ENCODE results near the gene TBC1D14. TPM values are rescaled to one million over a fixed set of nuclear protein-coding genes. Genes with fewer than 3 reads are reported as not detected.
"Not testable (repeated sequence)": the region's sequence is repeated elsewhere in the genome, so short reads cannot be mapped to it uniquely, and the experiment has no call there.

The TBC1D14 gene
- total and polyA plus RNA-seq, 5 experiments from 2014 or later, result 34.8 to 78.2 (median 47.0) TPM

DNA sequence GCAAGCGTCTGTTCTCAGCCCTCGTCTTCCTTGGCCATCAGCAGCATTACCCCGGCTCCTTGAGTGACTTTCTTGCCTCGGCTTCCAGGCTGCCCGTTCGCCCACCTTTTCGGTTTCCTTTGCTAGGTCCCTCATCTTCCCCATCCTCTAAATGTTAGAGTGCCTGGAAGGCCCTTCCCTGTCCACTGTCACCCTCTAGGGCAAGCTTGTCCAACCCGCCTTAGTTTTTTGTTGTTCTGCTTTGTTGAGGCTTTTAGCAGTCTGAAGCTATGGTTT, 62.7 kb downstream of the TBC1D14 start:
- Mint-ChIP-seq H3K4me1 (peaks cover 9 to 50% (median 22%) of the 10 kb centered on the region in 4 donors), H3K4me3 (no peak overlapping the region), H3K36me3 (peaks cover 0 to 40% (median 1%) of the 10 kb centered on the region in 3 donors), H3K9me3 (no peaks in the 10 kb centered on the region), H3K27me3 (no peaks in the 10 kb centered on the region), H3K27ac (peak overlapping the region in 3 of 10 donors; percentile 49 to 88 (median 72))
- POLR2A ChIA-PET, result interaction anchor here (0.5 kb wide), 1 partner anchor 332 kb away, joined by 7 read pairs; no protein-coding TSS in a partner anchor
- ATAC-seq, result no peak
- DNase-seq, result no peak

DNA sequence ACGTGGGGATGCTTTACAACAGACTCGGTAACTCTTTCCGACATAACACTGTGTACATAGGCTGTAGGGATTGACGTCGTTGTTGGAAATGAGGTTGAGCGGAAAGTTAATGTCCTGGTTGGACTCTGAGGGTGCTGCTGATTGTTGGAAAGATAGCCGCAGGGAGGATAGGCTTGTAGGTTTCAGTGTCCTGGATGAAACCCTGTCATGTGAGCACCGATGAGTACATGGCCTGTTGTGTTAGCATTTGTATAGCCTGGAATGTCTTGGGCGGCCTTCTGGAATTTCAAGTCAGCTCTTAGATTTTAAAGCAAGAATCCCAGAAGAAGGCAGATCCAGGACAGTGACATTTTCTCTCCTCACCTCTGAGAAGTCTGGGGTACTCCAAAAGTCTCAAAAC, 63.3 kb downstream of the TBC1D14 start:
- Mint-ChIP-seq H3K27ac (peak overlapping the region in 8 of 10 donors; percentile 61 to 88 (median 73)), H3K27me3 (no peaks in the 10 kb centered on the region), H3K36me3 (peaks cover 0 to 35% (median 0%) of the 10 kb centered on the region in 3 donors), H3K4me1 (peaks cover 9 to 50% (median 22%) of the 10 kb centered on the region in 4 donors), H3K9me3 (no peaks in the 10 kb centered on the region), H3K4me3 (no peak overlapping the region)
- no peak for ATAC-seq
- POLR2A ChIA-PET, result no interaction called here
- DNase-seq, result no peak

DNA sequence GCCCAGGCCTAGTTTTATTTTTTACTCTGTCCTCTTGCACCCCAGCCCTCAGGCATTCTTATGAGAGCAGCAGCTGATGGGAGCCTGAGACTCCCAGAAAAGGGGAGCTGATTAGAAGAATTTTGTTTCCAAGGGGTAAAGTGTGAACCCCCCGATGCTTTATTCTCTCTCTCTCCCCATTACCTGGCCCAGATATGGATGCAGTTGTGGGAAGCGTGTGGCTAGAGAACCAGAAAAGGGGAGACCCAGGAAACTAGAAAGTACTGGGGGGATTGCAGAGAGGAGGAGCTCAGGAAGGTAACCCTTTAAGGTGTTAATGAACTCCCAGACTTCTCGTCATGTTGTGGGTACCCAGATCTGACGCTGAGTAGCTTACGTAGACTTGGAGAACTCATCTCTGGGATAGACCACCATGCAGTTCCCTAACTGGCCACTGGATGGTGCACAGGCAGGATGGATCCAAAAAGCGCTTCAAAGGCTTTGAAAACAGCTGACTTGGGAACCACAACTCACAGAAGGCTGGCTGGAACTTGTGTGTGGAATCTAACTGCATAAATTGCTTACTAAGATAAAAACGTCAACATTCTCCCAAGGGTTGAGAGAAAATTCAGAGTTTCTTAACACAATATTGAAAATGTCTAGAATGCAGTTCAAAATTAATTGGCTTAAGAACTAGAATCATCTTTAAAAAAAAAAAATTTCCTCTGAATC, 64.7 kb downstream of the TBC1D14 start:
- H3K4me1 Mint-ChIP-seq, result peaks cover 15 to 44% (median 21%) of the 10 kb centered on the region in 4 donors
- peak overlapping the region in 1 of 10 donors; percentile 15 for H3K4me3 Mint-ChIP-seq
- H3K27ac Mint-ChIP-seq, result peak overlapping the region in 9 of 10 donors; percentile 34 to 84 (median 67)
- peaks cover 0 to 26% (median 3%) of the 10 kb centered on the region in 3 donors for H3K36me3 Mint-ChIP-seq
- DNase-seq (peak; percentile 61 to 89 (median 76)), ATAC-seq (peak; percentile 95 to 96)
- H3K27me3 Mint-ChIP-seq, result no peaks in the 10 kb centered on the region
- H3K9me3 Mint-ChIP-seq, result no peaks in the 10 kb centered on the region
- POLR2A ChIA-PET, result interaction anchor here (0.6 to 1.5 kb wide), 5 partner anchors 12 to 72 kb away, joined by 3 to 10 read pairs (median 5); no protein-coding TSS in a partner anchor

GRCh38 chr4:6977846-6978245, 68.2 kb downstream of the TBC1D14 start:
- Mint-ChIP-seq H3K4me1 (peaks cover 18 to 41% (median 28%) of the 10 kb centered on the region in 4 donors), H3K36me3 (peaks cover 0 to 11% (median 7%) of the 10 kb centered on the region in 3 donors)
- ATAC-seq, H3K27me3 Mint-ChIP-seq, H3K9me3 Mint-ChIP-seq, H3K4me3 Mint-ChIP-seq, DNase-seq, H3K27ac Mint-ChIP-seq, POLR2A ChIA-PET: not testable (repeated sequence)

DNA sequence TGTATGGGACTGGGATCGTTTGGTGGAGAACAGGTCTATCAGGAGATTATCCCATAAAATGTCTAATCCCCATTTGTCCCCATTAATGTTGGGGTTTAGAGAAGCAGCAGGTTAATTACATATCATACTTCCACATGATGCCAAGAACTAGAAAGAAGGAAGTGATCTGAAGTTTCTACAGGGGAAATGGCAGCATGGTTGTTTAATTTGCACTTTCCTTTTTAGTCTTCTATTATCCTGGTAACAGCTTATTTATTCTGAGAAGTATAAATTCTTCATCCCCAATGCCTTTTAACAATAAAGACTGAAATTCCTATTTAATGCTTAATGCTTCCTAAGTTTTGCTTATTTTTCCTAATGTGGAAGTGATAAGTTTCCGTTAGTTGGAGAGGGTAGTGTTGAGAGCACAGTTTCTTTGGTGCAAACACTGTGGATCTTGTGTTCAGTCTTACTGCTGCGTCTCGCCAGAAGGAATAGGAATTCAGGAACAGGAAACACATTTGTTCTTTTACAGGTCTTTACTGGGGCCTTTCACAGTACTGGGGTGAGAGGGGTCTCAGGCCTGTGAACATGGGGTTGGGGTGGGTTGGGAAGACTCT, 74.0 kb downstream of the TBC1D14 start:
- Mint-ChIP-seq H3K27ac (peak overlapping the region in 8 of 10 donors; percentile 14 to 94 (median 48)), H3K9me3 (no peaks in the 10 kb centered on the region), H3K4me1 (peaks cover 22 to 68% (median 60%) of the 10 kb centered on the region in 4 donors), H3K27me3 (no peaks in the 10 kb centered on the region), H3K4me3 (peak overlapping the region in 2 of 10 donors; percentile 3 to 4), H3K36me3 (peaks cover 0 to 13% (median 5%) of the 10 kb centered on the region in 3 donors)
- ATAC-seq (no peak), DNase-seq (no peak)
- POLR2A ChIA-PET, result interaction anchor here (1.0 kb wide), 1 partner anchor 87 kb away, joined by 3 read pairs; no protein-coding TSS in a partner anchor

- Mint-ChIP-seq H3K36me3 (peaks cover 0 to 10% (median 4%) of the 10 kb centered on the region in 3 donors), H3K9me3 (no peaks in the 10 kb centered on the region), H3K27me3 (no peaks in the 10 kb centered on the region), H3K4me3 (peak overlapping the region; percentile 70 to 98 (median 94)), H3K27ac (peak overlapping the region; percentile 70 to 99 (median 95)), H3K4me1 (peaks cover 30 to 74% (median 67%) of the 10 kb centered on the region in 4 donors)
- POLR2A ChIA-PET, result interaction anchor here (0.6 to 0.9 kb wide), 2 partner anchors 83 to 310 kb away, joined by 3 read pairs; partner anchors contain the start of gene GRPEL1
- DNase-seq (no peak), ATAC-seq (no peak)
Measured at GRCh38 chr4:6984612-6985425, 75.2 kb downstream of the TBC1D14 start.

DNA sequence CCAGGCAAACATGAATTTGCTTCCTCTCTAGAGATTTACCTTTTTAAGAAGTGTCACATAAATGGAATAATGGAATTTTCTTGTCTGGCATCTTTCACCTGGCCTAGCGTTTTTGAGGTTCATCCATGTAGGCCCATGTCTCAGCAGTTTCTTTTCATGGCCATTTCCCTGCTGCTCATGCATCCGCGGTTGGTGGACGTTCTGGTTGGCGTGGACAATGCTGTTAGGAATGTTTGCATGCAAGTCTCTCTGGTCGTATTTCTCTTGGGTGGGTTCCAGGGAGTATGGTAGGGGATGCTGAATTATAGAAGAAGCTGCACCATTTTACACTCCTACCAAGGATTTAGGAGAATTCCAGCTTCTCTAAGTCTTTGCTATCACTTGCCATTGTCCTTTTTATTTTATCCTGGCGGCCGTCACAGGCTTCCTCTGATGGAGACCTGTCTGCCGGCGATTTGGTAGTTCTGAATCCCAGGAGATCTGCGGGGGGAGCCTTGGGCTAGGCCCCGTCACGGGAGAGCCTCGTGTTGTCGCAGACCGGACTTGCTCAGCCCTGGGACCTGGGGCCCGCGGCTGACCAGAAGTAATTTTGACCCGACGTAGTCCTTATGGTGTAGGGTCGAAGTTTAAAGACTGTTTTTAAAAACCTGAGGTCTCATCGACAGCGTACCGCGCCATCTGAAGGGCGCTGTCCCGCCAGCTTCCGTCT, 76.6 kb downstream of the TBC1D14 start:
- H3K9me3 Mint-ChIP-seq, result no peaks in the 10 kb centered on the region
- H3K27ac Mint-ChIP-seq, result peak overlapping the region; percentile 94 to 99 (median 97)
- ATAC-seq, result no peak
- POLR2A ChIA-PET, result interaction anchor here (0.8 to 3.3 kb wide), 19 partner anchors 12 to 1173 kb away, joined by 3 to 66 read pairs (median 5); partner anchors contain the start of genes BLOC1S4, GRPEL1, MRFAP1 and TADA2B
- peak overlapping the region; percentile 93 to 98 (median 94) for H3K4me3 Mint-ChIP-seq
- DNase-seq, result peak in 2 of 10 donors; percentile 2 to 4
- H3K36me3 Mint-ChIP-seq, result peaks cover 0 to 7% (median 5%) of the 10 kb centered on the region in 3 donors
- no peaks in the 10 kb centered on the region for H3K27me3 Mint-ChIP-seq
- peaks cover 30 to 83% (median 78%) of the 10 kb centered on the region in 4 donors for H3K4me1 Mint-ChIP-seq

DNA sequence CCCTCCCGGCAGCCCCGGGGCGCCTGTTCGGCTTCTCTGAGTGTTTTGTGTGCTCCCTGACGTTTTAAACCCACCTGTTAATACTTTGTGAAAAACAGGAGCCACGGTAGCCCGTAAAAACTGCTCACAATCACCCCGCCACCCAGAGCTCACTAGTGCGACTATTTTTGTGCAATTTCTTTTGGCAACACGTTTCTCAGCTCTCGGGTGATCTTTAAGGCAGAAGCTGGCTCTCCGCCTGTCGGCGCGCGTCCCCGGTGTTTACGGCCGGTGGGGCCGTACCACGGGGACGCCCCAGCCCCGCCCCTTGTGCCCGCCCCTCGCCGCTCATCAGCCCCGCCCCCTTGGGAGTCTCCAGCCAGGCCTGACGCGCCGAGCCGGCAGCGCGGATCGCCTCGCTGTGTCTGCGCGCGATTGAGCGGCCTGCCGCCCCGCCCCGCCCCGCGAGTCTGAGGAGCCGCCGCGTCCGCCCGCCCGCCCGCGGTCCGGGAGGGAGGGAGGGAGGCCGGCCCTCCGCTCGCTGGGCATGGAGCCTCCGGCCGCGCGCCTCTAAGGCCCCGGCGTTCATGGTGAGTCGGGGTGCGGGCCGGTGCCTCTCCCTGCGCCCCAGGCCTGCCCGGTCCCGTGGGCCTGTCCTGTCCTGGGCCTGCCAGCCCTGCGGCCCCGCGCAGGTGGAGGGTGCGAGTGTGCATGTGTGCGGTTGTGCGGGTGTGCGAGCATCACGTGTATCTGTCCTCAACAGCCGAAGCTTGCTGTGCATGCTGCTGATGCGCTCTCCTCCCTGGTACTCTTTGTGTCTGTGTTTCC, 77.4 kb downstream of the TBC1D14 start:
- DNase-seq (peak; percentile 86 to 97 (median 92)), ATAC-seq (peak; percentile 88 to 90)
- peaks cover 26 to 84% (median 82%) of the 10 kb centered on the region in 4 donors for H3K4me1 Mint-ChIP-seq
- H3K36me3 Mint-ChIP-seq, result peaks cover 0 to 7% (median 4%) of the 10 kb centered on the region in 3 donors
- no peaks in the 10 kb centered on the region for H3K9me3 Mint-ChIP-seq
- H3K27me3 Mint-ChIP-seq, result no peaks in the 10 kb centered on the region
- POLR2A ChIA-PET, result interaction anchor here (0.8 to 3.3 kb wide), 20 partner anchors 13 to 1172 kb away, joined by 3 to 66 read pairs (median 5); partner anchors contain the start of genes BLOC1S4, GRPEL1, MRFAP1 and TADA2B
- peak overlapping the region; percentile 94 to 99 (median 97) for H3K27ac Mint-ChIP-seq
- peak overlapping the region; percentile 93 to 100 (median 97) for H3K4me3 Mint-ChIP-seq

DNA sequence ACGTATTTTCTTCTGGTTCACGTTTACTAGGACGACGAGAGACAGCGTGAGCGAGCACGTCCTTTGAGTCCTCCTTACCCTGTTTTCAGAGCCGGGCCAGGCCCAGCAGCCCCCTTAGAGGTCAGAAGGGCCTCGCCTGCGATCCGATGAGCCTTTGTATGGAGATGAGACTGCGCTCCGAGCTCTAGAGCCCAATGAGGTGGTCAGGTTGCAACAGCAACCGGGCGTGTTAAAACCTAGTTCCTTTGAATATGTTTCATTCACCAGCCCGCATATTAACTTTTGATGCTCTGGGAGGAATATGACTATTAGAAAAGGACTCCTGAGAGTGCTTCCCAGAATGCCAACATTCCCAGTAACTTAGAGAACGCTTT, 77.9 kb downstream of the TBC1D14 start:
- Mint-ChIP-seq H3K27ac (peak overlapping the region; percentile 90 to 96 (median 94)), H3K4me3 (peak overlapping the region; percentile 92 to 100 (median 96)), H3K27me3 (no peaks in the 10 kb centered on the region), H3K9me3 (no peaks in the 10 kb centered on the region), H3K36me3 (peaks cover 0 to 6% (median 4%) of the 10 kb centered on the region in 3 donors), H3K4me1 (peaks cover 24 to 87% (median 80%) of the 10 kb centered on the region in 4 donors)
- ATAC-seq (no peak), DNase-seq (no peak)
- POLR2A ChIA-PET, result interaction anchor here (1.0 to 3.3 kb wide), 7 partner anchors 13 to 330 kb away, joined by 3 to 66 read pairs (median 10); partner anchors contain the start of genes GRPEL1, TADA2B and TBC1D14

DNA sequence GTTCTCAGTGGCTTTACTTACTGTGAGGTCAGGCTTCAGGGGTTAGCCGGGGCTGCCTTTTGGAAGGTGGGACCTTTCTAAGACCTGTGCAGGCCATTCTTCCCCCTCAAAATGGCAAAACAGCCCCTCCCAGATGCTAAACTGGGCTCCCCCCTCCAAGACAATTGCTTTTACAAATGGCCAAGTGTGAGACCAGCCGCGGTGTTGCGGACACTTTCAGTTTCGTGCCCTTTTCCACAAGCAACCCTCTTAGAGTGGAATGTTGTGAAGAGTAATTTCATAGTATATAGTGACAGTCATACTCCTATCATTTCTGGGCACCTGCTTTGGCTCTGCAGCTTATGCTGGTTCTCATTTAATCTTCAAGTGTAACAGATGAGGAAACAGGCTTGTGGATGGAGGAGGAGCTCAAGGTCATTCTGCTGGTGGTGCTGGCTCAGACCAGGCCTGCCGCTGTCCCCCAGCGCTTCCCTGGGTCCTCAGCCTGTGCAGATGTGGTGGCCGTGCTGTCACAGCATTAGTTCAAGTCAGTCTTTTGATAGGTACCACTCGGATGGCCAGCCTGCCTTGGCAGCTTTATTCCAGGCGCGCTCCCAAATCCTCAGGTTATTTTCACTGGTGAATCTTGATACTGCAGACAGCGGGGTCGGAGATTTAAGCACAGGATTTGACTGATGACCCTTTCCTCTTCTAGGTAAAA, 78.5 kb downstream of the TBC1D14 start:
- no peak for DNase-seq
- H3K27ac Mint-ChIP-seq, result peak overlapping the region in 9 of 10 donors; percentile 10 to 96 (median 94)
- peaks cover 0 to 6% (median 6%) of the 10 kb centered on the region in 3 donors for H3K36me3 Mint-ChIP-seq
- no peaks in the 10 kb centered on the region for H3K9me3 Mint-ChIP-seq
- peak overlapping the region; percentile 92 to 100 (median 96) for H3K4me3 Mint-ChIP-seq
- ATAC-seq, result no peak
- H3K4me1 Mint-ChIP-seq, result peaks cover 24 to 92% (median 78%) of the 10 kb centered on the region in 4 donors
- POLR2A ChIA-PET, result interaction anchor here (0.7 to 3.3 kb wide), 8 partner anchors 14 to 306 kb away, joined by 3 to 66 read pairs (median 9); partner anchors contain the start of genes GRPEL1, TADA2B and TBC1D14
- no peaks in the 10 kb centered on the region for H3K27me3 Mint-ChIP-seq

Measured in naive thymus-derived CD8-positive, alpha-beta T cell (primary cell).